ENCODE results near the gene CDH22.

CDH22 gene
- 0 to 0.24 (median 0) reads per million in 4 donors for total RNA-seq

GRCh38 chr20:46308258-46309157 is at the start of gene CDH22:
Gene CDH22 (minus strand): TSS chr20:46308498. CDS start chr20:46251294, 57,204 bp downstream.
- DNase-seq, result peak in 3 of 5 donors; percentile 19 to 28 (median 26)

- DNase-seq, result no peak
These were observed 48.8 kb upstream of the CDH22 start for GRCh38 chr20:46357030-46357514.

GRCh38 chr20:46356195-46357029 is 48.1 kb upstream of the CDH22 start:
- DNase-seq, result no peak

- no peak for DNase-seq
These were observed 47.5 kb upstream of the CDH22 start for GRCh38 chr20:46355778-46356177.

- DNase-seq, result no peak
These were observed 46.8 kb upstream of the CDH22 start for GRCh38 chr20:46354920-46355654.

GRCh38 chr20:46354207-46354555 is 45.9 kb upstream of the CDH22 start:
- DNase-seq, result no peak

- DNase-seq, result no peak
These were observed 45.4 kb upstream of the CDH22 start for GRCh38 chr20:46353500-46354206.

- DNase-seq, result no peak
These were observed 44.2 kb upstream of the CDH22 start for GRCh38 chr20:46352370-46352938.

- no peak for DNase-seq
These were observed 43.2 kb upstream of the CDH22 start for GRCh38 chr20:46351357-46352058.

GRCh38 chr20:46350986-46351267 is 42.6 kb upstream of the CDH22 start:
- no peak for DNase-seq

GRCh38 chr20:46350201-46350985 is 42.1 kb upstream of the CDH22 start:
- peak in 1 of 5 donors; percentile 25 for DNase-seq

- no peak for DNase-seq
These were observed 41.4 kb upstream of the CDH22 start for GRCh38 chr20:46349742-46350056.

GRCh38 chr20:46349035-46349741 is 40.9 kb upstream of the CDH22 start:
- DNase-seq, result peak in 4 of 5 donors; percentile 27 to 42 (median 36)

GRCh38 chr20:46347841-46348803 is 39.8 kb upstream of the CDH22 start:
- no peak for DNase-seq

- DNase-seq, result no peak
These were observed 38.5 kb upstream of the CDH22 start for GRCh38 chr20:46346770-46347169.

- DNase-seq, result no peak
These were observed 36.3 kb upstream of the CDH22 start for GRCh38 chr20:46344488-46345162.

- DNase-seq, result no peak
These were observed 35.7 kb upstream of the CDH22 start for GRCh38 chr20:46343975-46344357.

- DNase-seq, result no peak
These were observed 35.2 kb upstream of the CDH22 start for GRCh38 chr20:46343348-46343974.

All from T-helper 1 cell (primary cell).